GM13976 (cell line): ENCODE measurements around the gene ETNK1.

Source experiments
- DNase-seq: peaks from one replicate; pipeline ENCODE4 v3.0.0; 2012; ENCODE audit warnings: low spot score
- in situ Hi-C: fragments of 300-500 bp; cut with MboI; formaldehyde crosslinking; loops from one replicate; pipeline ENCODE4 v1.12.0; 2022; ENCODE audit warnings: low sequenced_read_pairs, mixed read lengths, inconsistent platforms; ENCODE audit not compliant: unreplicated experiment
- TF ChIP-seq, protein P1 (sequence below): IDR thresholded peaks from 2 replicates; pipeline ENCODE4 v1.5.1; 2012; ENCODE audit warnings: borderline replicate concordance, mild to moderate bottlenecking; ENCODE audit not compliant: insufficient read depth; ENCODE audit errors: extremely low read depth, missing control alignments, control extremely low read depth

The ETNK1 gene

DNA sequence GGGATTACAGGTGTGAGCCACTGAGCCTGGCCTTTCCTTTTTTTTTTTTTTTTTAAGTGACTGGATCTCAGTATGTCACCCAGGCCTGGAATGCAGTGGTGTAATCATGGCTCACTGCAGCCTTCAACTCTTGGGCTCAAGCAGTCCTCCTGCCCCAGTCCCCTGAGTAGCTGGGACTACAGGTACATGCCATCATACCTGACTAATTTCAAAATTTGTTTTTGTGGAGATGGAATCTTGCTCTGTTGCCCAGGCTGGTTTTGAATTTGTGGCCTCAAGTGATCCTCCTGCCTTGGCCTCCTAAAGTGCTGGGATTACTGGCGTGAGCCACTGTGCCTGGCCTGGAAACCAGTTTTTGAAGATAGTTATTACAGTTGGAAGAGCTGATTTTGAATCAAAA lies 37.4 kb downstream of the ETNK1 start:
- no peak for DNase-seq
- TF ChIP-seq, protein P1, sequence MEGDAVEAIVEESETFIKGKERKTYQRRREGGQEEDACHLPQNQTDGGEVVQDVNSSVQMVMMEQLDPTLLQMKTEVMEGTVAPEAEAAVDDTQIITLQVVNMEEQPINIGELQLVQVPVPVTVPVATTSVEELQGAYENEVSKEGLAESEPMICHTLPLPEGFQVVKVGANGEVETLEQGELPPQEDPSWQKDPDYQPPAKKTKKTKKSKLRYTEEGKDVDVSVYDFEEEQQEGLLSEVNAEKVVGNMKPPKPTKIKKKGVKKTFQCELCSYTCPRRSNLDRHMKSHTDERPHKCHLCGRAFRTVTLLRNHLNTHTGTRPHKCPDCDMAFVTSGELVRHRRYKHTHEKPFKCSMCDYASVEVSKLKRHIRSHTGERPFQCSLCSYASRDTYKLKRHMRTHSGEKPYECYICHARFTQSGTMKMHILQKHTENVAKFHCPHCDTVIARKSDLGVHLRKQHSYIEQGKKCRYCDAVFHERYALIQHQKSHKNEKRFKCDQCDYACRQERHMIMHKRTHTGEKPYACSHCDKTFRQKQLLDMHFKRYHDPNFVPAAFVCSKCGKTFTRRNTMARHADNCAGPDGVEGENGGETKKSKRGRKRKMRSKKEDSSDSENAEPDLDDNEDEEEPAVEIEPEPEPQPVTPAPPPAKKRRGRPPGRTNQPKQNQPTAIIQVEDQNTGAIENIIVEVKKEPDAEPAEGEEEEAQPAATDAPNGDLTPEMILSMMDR: no peak
- in situ Hi-C loops: no loop called here

DNA sequence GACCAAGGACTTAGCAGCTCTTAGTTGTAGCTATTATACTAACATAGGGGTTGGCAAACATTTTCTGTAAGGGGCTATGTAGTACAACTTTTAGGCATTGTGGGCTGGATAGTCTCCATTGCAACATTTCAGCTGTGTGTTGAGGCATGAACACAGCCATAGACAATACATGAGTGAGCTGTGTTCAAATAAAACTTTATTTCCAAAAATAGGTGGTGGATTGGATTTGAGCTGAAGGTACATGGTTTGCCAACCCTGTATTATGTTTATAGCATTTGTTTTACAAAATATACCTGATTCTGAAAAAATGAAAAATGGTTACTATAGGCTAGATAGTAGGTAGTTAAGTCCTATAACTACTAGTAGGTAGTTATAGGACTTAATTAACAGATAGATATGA lies 40.5 kb downstream of the ETNK1 start:
- no peak for DNase-seq
- in situ Hi-C loops: no loop called here
- TF ChIP-seq, protein P1: no peak

GRCh38 chr12:22667122-22667521 lies 42.2 kb downstream of the ETNK1 start:
- TF ChIP-seq, protein P1: no peak
- in situ Hi-C loops: no loop called here
- DNase-seq: no peak

- TF ChIP-seq, protein P1: no peak
- in situ Hi-C loops: no loop called here
Measured at GRCh38 chr12:22668441-22668840, 43.5 kb downstream of the ETNK1 start.

GRCh38 chr12:22670762-22671161 lies 45.8 kb downstream of the ETNK1 start:
- TF ChIP-seq, protein P1: no peak
- no peak for DNase-seq
- in situ Hi-C loops: no loop called here

More at GRCh38 chr12:22668441-22668840, 43.5 kb downstream of the ETNK1 start:
- DNase-seq: no peak

GRCh38 chr12:22672951-22673350 lies 48.0 kb downstream of the ETNK1 start:
- no peak for DNase-seq
- TF ChIP-seq, protein P1: no peak
- in situ Hi-C loops: no loop called here

- no peak for DNase-seq
- in situ Hi-C loops: no loop called here
- TF ChIP-seq, protein P1: no peak
Measured at GRCh38 chr12:22677781-22678574, 53.0 kb downstream of the ETNK1 start.
